ENCODE results near the gene SEMA5A.

SEMA5A gene

GRCh38 chr5:9512457-9512856 lies 33.4 kb downstream of the SEMA5A start:
- Histone ChIP-seq H3K4me1 (no peaks in the 10 kb centered on the region), H3K79me2 (no peaks in the 10 kb centered on the region), H3K4me2 (ENCODE audit: low read length) (no peak overlapping the region), H3K9ac (no peak overlapping the region), H3K9me3 (ENCODE audit: control insufficient read depth, low read length) (no peaks in the 10 kb centered on the region), H3K36me3 (ENCODE audit: control insufficient read depth, insufficient read depth, low read length) (no peaks in the 10 kb centered on the region), H2AFZ (no peak overlapping the region), H3K4me3 (ENCODE audit: low read depth, low read length) (no peak overlapping the region), H3K27ac (no peak overlapping the region), H3K27me3 (ENCODE audit: control insufficient read depth, insufficient read depth, low read length) (no peaks in the 10 kb centered on the region)
- TF ChIP-seq CTCF (IDR thresholded peaks at IDR 0.05): no peak

GRCh38 chr5:9507974-9508373 lies 37.9 kb downstream of the SEMA5A start:
- H3K4me3 ChIP-seq (ENCODE audit: low read depth, low read length): no peak overlapping the region
- TF ChIP-seq CTCF (IDR thresholded peaks at IDR 0.05): no peak

GRCh38 chr5:9505225-9505624 lies 40.6 kb downstream of the SEMA5A start:
- H3K9ac ChIP-seq: no peak overlapping the region
- no peaks in the 10 kb centered on the region for H3K4me1 ChIP-seq
- no peak overlapping the region for H2AFZ ChIP-seq
- H3K9me3 ChIP-seq (ENCODE audit: control insufficient read depth, low read length): no peaks in the 10 kb centered on the region
- H3K4me2 ChIP-seq (ENCODE audit: low read length): no peak overlapping the region
- TF ChIP-seq CTCF (IDR thresholded peaks at IDR 0.05): no peak
- H3K27ac ChIP-seq: no peak overlapping the region
- no peaks in the 10 kb centered on the region for H3K36me3 ChIP-seq (ENCODE audit: control insufficient read depth, insufficient read depth, low read length)
- H3K27me3 ChIP-seq (ENCODE audit: control insufficient read depth, insufficient read depth, low read length): peaks cover 3% of the 10 kb centered on the region
- no peaks in the 10 kb centered on the region for H3K79me2 ChIP-seq
- no peak overlapping the region for H3K4me3 ChIP-seq (ENCODE audit: low read depth, low read length)

More at GRCh38 chr5:9507974-9508373, 37.9 kb downstream of the SEMA5A start:
- H3K36me3 ChIP-seq (ENCODE audit: control insufficient read depth, insufficient read depth, low read length): no peaks in the 10 kb centered on the region
- H2AFZ ChIP-seq: no peak overlapping the region
- H3K27ac ChIP-seq: no peak overlapping the region
- H3K27me3 ChIP-seq (ENCODE audit: control insufficient read depth, insufficient read depth, low read length): no peaks in the 10 kb centered on the region
- no peaks in the 10 kb centered on the region for H3K4me1 ChIP-seq
- H3K9me3 ChIP-seq (ENCODE audit: control insufficient read depth, low read length): no peaks in the 10 kb centered on the region
- H3K79me2 ChIP-seq: no peaks in the 10 kb centered on the region
- no peak overlapping the region for H3K4me2 ChIP-seq (ENCODE audit: low read length)
- H3K9ac ChIP-seq: no peak overlapping the region

GRCh38 chr5:9502864-9503263 lies 43.0 kb downstream of the SEMA5A start:
- Histone ChIP-seq H3K36me3 (ENCODE audit: control insufficient read depth, insufficient read depth, low read length) (no peaks in the 10 kb centered on the region), H2AFZ (no peak overlapping the region), H3K27me3 (ENCODE audit: control insufficient read depth, insufficient read depth, low read length) (peaks cover 3% of the 10 kb centered on the region), H3K9ac (no peak overlapping the region), H3K27ac (no peak overlapping the region), H3K4me3 (ENCODE audit: low read depth, low read length) (no peak overlapping the region), H3K4me2 (ENCODE audit: low read length) (no peak overlapping the region), H3K9me3 (ENCODE audit: control insufficient read depth, low read length) (no peaks in the 10 kb centered on the region), H3K79me2 (no peaks in the 10 kb centered on the region), H3K4me1 (no peaks in the 10 kb centered on the region)
- TF ChIP-seq CTCF (IDR thresholded peaks at IDR 0.05): no peak

GRCh38 chr5:9502050-9502834 lies 43.6 kb downstream of the SEMA5A start:
- Histone ChIP-seq H3K27me3 (ENCODE audit: control insufficient read depth, insufficient read depth, low read length) (peaks cover 3% of the 10 kb centered on the region), H3K4me1 (no peaks in the 10 kb centered on the region), H2AFZ (no peak overlapping the region), H3K9ac (no peak overlapping the region), H3K36me3 (ENCODE audit: control insufficient read depth, insufficient read depth, low read length) (no peaks in the 10 kb centered on the region), H3K4me3 (ENCODE audit: low read depth, low read length) (no peak overlapping the region), H3K79me2 (no peaks in the 10 kb centered on the region), H3K27ac (no peak overlapping the region), H3K9me3 (ENCODE audit: control insufficient read depth, low read length) (no peaks in the 10 kb centered on the region), H3K4me2 (ENCODE audit: low read length) (no peak overlapping the region)
- no peak for TF ChIP-seq CTCF (IDR thresholded peaks at IDR 0.05)
